Kidney epithelial cell (primary cell): ENCODE results near the gene SESN1. TPM values are rescaled to one million over a fixed set of nuclear protein-coding genes. Genes with fewer than 3 reads are reported as not detected.

Experiments used
- DNase-seq: peaks from one replicate; pipeline ENCODE4 v3.0.0-alpha.2; 2010; ENCODE audit warnings: low read depth
- H3K27me3 ChIP-seq: 2 replicates; pipeline ENCODE4 v1.6.0; 2011; ENCODE audit warnings: low read length; ENCODE audit not compliant: control insufficient read depth, insufficient read depth
- H3K36me3 ChIP-seq: 2 replicates; pipeline ENCODE4 v1.5.1; 2011; ENCODE audit warnings: low read length; ENCODE audit not compliant: control insufficient read depth, insufficient read depth
- H3K4me3 ChIP-seq: 2 replicates; pipeline ENCODE4 v1.5.1; 2011; ENCODE audit warnings: low read depth, mild to moderate bottlenecking, control low read depth, low read length
- CTCF ChIP-seq: IDR thresholded peaks from 2 replicates; pipeline ENCODE4 v1.5.1; 2011; ENCODE audit warnings: mild to moderate bottlenecking, moderate library complexity, low read length, control low read depth, inconsistent platforms; ENCODE audit not compliant: insufficient read depth, poor library complexity, severe bottlenecking
- total RNA-seq: library from RNA; depleted of rRNA; stranded (reverse); fragments of >200 nt; gene quantifications from 2 replicates; pipeline ENCODE4 v1.2.3, GENCODE V29; 2015

Gene SESN1
- total RNA-seq, 1 donor from 2014 or later: 13.2 TPM

- H3K27me3 ChIP-seq: no peaks in the 10 kb centered on the region
- no peaks in the 10 kb centered on the region for H3K36me3 ChIP-seq
- no peak for TF ChIP-seq CTCF
- DNase-seq: no peak
- H3K4me3 ChIP-seq: no peak overlapping the region
These were observed 98.4 kb downstream of the SESN1 start for GRCh38 chr6:108996208-108996607.

GRCh38 chr6:108995296-108995695 lies 99.3 kb downstream of the SESN1 start:
- H3K36me3 ChIP-seq: no peaks in the 10 kb centered on the region
- TF ChIP-seq CTCF: no peak
- H3K4me3 ChIP-seq: no peak overlapping the region
- H3K27me3 ChIP-seq: no peaks in the 10 kb centered on the region
- DNase-seq: no peak

GRCh38 chr6:108993876-108994275 lies 100.8 kb downstream of the SESN1 start:
- Histone ChIP-seq H3K36me3 (no peaks in the 10 kb centered on the region), H3K27me3 (no peaks in the 10 kb centered on the region), H3K4me3 (no peak overlapping the region)
- no peak for TF ChIP-seq CTCF
- DNase-seq: no peak

GRCh38 chr6:108989700-108990099 lies 104.9 kb downstream of the SESN1 start:
- Histone ChIP-seq H3K36me3 (no peaks in the 10 kb centered on the region), H3K27me3 (no peaks in the 10 kb centered on the region), H3K4me3 (no peak overlapping the region)
- TF ChIP-seq CTCF: no peak
- no peak for DNase-seq

GRCh38 chr6:108988765-108989164 lies 105.9 kb downstream of the SESN1 start:
- Histone ChIP-seq H3K4me3 (no peak overlapping the region), H3K36me3 (no peaks in the 10 kb centered on the region), H3K27me3 (no peaks in the 10 kb centered on the region)
- no peak for TF ChIP-seq CTCF
- DNase-seq: no peak

- no peak for TF ChIP-seq CTCF
- Histone ChIP-seq H3K27me3 (no peaks in the 10 kb centered on the region), H3K4me3 (no peak overlapping the region), H3K36me3 (no peaks in the 10 kb centered on the region)
- no peak for DNase-seq
These were observed 106.3 kb downstream of the SESN1 start for GRCh38 chr6:108988296-108988695.
